ENCODE data around the gene UBE2D2. TPM values are rescaled to one million over a fixed set of nuclear protein-coding genes. Genes with fewer than 3 reads are reported as not detected.

The UBE2D2 gene
- total and polyA plus RNA-seq, 2 of the 13 experiments (the other 11 are each of a cell fraction or from before 2014, with no cell fraction given): 79.1 to 109 TPM

- no peak for TF ChIP-seq HNRNPL (IDR thresholded peaks at IDR 0.05; ENCODE audit: low read depth, low read length)
- TF ChIP-seq RBM22 (optimal IDR thresholded peaks at IDR 0.05; ENCODE audit: low read length): no peak
- TF ChIP-seq MYC (CRISPR knock-in tag; IDR thresholded peaks at IDR 0.05; ENCODE audit: borderline replicate concordance): peak; percentile 25; the same call in 1 of the 2 replicates
- 0 out of 2 replicates have a peak, but pooled peaks have one; percentile 43 for TF ChIP-seq ZGPAT (CRISPR knock-in tag; IDR thresholded peaks at IDR 0.05)
- no peak for TF ChIP-seq SP1 (IDR thresholded peaks at IDR 0.05)
- TF ChIP-seq SP1 (CRISPR knock-in tag; IDR thresholded peaks at IDR 0.05): no peak
- TF ChIP-seq NFKBIZ (CRISPR knock-in tag; IDR thresholded peaks at IDR 0.05): no peak
- TF ChIP-seq ZNF510 (CRISPR knock-in tag; IDR thresholded peaks at IDR 0.05; ENCODE audit: low read depth): no peak
- TF ChIP-seq SNAI1 (CRISPR knock-in tag; IDR thresholded peaks at IDR 0.05; ENCODE audit: borderline replicate concordance): no peak
- no peak for TF ChIP-seq BRCA1 (CRISPR knock-in tag; IDR thresholded peaks at IDR 0.05)
- no peak for TF ChIP-seq PCBP2 (optimal IDR thresholded peaks at IDR 0.05; ENCODE audit: low read depth, low read length, poor library complexity, severe bottlenecking)
- TF ChIP-seq CREM (IDR thresholded peaks at IDR 0.05): peak; percentile 32; the same call in 1 of the 2 replicates
- no peak for TF ChIP-seq CREM (CRISPR knock-in tag; IDR thresholded peaks at IDR 0.05)
- no peak for TF ChIP-seq SIX4 (CRISPR knock-in tag; IDR thresholded peaks at IDR 0.05)
- 0 out of 2 replicates have a peak, but pooled peaks have one; percentile 10 for TF ChIP-seq ZNF263 (CRISPR knock-in tag; IDR thresholded peaks at IDR 0.05)
- no peak for TF ChIP-seq ZKSCAN5 (CRISPR knock-in tag; IDR thresholded peaks at IDR 0.05)
- TF ChIP-seq PTBP1 (IDR thresholded peaks at IDR 0.05; ENCODE audit: low read depth, low read length, poor library complexity, severe bottlenecking): no peak
- TF ChIP-seq SRSF1 (optimal IDR thresholded peaks at IDR 0.05; ENCODE audit: low read depth, low read length): no peak
- TF ChIP-seq FOXK1 (CRISPR knock-in tag; IDR thresholded peaks at IDR 0.05; ENCODE audit: borderline replicate concordance, low read depth): no peak
- TF ChIP-seq ZNF609 (CRISPR knock-in tag; IDR thresholded peaks at IDR 0.05; ENCODE audit: borderline replicate concordance): no peak
- TF ChIP-seq TSC22D2 (CRISPR knock-in tag; IDR thresholded peaks at IDR 0.05; ENCODE audit: borderline replicate concordance): no peak
- TF ChIP-seq DMAP1 (CRISPR knock-in tag; IDR thresholded peaks at IDR 0.05): no peak; the same call in 1 of the 2 replicates
- no peak for TF ChIP-seq SIN3A (IDR thresholded peaks at IDR 0.05; ENCODE audit: borderline replicate concordance, low read depth, low read length)
- TF ChIP-seq SAP130 (CRISPR knock-in tag; IDR thresholded peaks at IDR 0.05; ENCODE audit: low read depth): peak; percentile 67
- TF ChIP-seq ZNF776 (CRISPR knock-in tag; IDR thresholded peaks at IDR 0.05): no peak
- 0 out of 2 replicates have a peak, but pooled peaks have one; percentile 24 for TF ChIP-seq HDAC1 (CRISPR knock-in tag; IDR thresholded peaks at IDR 0.05)
- TF ChIP-seq IRF2 (CRISPR knock-in tag; IDR thresholded peaks at IDR 0.05): no peak; the same call in 1 of the 2 replicates
These were observed 37.3 kb upstream of the UBE2D2 start (continued) for GRCh38 chr5:139523635-139524445.
